ENCODE data around the gene PSMB4. TPM values are rescaled to one million over a fixed set of nuclear protein-coding genes. Genes with fewer than 3 reads are reported as not detected.
"Not testable (repeated sequence)": the region's sequence is repeated elsewhere in the genome, so short reads cannot be mapped to it uniquely, and the experiment has no call there.

PSMB4 gene
- polyA plus RNA-seq, 4 donors = 238 to 292 (median 254) TPM

DNA sequence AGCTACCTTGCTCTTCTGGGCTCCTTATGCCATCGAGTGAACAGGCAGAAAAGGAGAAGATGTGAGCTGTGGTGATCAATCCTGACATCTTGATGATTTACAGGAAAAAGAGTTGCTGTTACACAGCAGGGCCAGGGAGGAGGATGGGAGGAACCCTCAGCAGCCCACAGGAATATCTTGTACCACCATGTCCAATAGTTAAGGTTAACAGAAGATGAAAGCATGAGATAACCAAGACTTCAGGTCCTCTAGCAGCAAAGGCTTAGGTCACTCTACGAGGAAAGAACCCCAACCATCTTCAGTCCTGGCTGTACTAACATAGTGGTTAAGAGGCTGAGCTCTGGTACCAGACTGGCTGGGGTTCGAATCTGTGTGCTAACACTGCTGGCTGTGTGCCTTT, 14.8 kb upstream of the PSMB4 start:
- no peak for DNase-seq (ENCODE audit: low read depth in 4 of 4, low spot score in 2 of 4)

DNA sequence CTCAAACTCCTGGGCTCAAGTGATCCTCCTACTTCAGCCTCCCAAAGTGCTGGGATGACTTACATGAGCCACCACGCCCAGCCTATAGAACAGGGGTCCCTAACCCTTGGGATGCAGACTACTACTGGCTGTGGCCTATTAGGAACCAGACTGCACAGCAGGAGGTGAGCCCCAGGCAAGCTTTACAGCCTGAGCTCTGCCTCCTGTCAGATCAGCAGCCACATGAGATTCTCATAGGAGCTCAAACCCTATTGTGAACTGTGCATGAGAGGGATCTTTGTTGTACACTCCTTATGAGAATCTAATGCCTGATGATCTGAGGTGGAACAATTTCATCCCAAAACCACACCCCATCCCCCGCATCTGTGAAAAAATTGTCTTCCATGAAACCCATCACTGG, 13.4 kb upstream of the PSMB4 start:
- no peak for DNase-seq (ENCODE audit: low read depth in 4 of 4, low spot score in 2 of 4)

DNA sequence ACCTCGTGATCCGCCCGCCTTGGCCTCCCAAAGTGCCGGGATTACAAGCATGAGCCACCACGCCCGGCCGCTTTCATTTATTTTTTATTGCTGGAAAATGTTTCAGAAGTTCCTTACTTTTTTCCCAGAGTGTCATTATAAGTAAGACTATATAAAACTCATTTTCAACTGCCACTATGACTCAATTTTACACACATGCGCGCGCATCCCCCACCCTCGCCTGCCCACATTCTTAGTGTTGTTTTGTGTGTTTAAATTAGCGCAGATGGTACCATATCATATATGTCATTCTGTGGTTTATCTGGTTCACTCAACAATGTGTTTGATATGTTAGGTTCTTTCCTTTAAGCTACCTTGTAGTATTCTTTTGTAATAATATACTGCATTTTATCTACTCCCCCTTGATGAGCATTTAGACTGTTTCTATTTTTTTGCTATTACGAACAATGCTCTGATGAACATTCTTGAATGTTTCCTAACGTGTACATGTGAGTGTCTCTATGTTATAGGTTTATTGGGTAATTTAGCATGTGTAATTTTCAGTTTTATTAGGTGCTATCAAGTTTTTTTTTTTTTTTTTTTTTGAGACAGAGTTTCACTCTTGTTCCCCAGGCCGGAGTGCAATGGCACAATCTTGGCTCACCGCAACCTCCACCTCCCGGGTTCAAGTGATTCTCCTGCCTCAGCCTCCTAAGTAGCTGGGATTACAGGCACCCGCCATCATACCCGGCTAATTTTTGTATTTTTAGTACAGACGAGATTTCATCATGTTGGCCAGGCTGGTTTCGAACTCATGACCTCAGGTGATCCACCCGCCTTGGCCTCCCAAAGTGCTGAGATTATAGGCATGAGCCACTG, 8.9 kb upstream of the PSMB4 start:
- not testable (repeated sequence) for DNase-seq (ENCODE audit: low read depth in 4 of 4, low spot score in 2 of 4)

DNA sequence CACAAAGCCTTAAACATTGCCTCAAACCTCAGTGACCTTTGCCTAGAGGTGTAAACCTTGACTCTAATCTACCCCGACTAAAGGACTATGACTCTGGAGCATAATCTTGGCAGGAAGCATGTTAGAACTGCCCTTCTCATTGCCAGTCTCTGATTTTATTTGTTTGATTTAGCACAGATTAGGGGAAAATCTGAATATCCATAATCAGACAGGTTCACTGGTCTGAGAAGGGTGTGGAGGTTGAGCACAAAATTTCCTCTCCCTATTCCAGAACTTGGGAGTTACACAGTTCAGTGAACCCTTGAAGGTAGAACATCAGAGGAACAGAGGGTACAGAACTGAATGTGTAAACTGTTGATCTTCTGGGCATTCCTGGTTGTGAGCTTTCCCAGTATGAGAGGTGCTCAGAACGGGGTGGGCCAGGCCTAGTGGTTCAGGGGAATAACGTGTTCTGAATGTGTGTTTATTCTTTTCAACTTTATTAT, 8.3 kb upstream of the PSMB4 start:
- DNase-seq (ENCODE audit: low read depth in 4 of 4, low spot score in 2 of 4) = no peak

DNA sequence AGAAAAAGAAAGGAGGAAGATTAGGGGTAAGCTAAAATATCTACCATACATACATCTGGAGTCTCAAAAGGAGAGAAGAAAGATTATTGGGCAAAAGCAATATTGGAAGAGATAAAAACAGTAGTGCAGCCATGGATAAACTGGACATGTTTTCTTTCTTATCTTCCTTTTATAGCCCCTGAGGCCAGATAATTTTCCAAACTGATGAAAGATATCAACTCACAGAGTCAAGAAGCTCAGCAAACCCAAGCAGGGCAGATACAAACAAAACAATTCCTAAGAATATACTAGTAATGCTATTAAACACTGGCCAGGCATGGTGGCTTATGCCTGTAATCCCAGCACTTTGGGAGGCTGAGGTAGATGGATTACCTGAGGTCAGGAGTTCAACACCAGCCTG, 5.8 kb upstream of the PSMB4 start:
- no peak for DNase-seq (ENCODE audit: low read depth in 4 of 4, low spot score in 2 of 4)

DNA sequence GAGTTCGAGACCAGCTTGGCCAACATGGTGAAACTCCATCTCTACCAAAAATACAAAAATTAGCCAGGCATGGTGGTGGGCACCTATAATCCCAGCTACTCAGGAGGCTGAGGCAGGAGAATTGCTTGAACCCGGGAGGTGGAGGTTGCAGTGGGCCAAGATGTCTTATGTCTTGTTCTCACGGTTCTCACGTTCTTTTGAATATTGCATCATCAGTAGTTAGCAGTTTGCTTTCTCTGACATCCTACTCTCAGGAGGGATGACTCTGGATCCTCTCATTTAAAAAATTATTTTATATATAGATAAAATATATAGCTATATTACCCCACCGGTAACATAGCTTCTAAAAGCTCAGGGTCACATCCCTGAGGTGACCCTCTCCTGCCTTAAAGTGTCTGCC, 3.1 kb upstream of the PSMB4 start:
- DNase-seq (ENCODE audit: low read depth in 4 of 4, low spot score in 2 of 4) = not testable (repeated sequence)

DNA sequence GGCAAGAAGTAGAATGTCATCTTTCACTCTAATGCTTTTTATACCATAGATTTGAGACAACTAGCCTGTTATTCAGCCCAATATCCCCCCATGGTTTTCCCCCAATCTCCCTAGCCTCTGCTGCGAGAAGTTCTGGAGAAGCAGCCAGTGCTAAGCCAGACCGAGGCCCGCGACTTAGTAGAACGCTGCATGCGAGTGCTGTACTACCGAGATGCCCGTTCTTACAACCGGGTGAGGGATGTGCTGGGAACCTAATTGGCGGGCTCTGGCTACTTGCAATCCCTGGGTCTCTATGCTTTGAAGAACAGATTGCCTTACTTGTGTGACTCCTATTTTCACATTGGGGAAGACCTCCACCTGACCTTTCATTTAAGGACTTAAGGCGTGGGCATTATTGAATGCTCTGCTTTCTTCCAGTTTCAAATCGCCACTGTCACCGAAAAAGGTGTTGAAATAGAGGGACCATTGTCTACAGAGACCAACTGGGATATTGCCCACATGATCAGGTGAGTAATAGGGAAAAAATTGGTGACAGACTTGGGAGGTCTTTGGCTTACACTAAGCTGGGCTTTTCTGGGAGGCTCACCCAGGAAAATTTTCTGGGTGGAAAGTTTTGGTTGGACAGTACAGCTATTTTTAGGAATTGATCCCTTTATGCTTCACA, 1.9 kb downstream of the PSMB4 start:
- DNase-seq (ENCODE audit: low read depth in 4 of 4, low spot score in 2 of 4) = no peak

DNA sequence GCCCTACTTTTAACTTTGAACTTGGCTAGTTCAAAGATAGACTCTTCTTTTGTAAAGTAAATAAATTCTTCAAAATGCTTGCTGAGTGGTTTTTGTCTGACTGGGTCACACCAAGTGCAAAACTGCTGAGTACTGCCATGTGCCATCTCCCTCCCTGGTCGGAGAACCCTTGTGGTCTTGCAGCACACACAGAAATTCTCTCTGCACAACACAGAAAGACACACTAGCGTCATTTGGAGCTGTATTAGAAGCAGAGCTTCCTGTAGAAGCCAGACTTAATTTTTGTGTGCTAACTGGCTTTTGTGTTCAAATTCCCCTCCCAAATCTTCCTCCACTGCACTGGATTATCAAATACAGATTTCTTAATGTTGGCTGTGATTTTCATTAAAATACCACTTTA, 2.5 kb downstream of the PSMB4 start:
- no peak for DNase-seq (ENCODE audit: low read depth in 4 of 4, low spot score in 2 of 4)

DNA sequence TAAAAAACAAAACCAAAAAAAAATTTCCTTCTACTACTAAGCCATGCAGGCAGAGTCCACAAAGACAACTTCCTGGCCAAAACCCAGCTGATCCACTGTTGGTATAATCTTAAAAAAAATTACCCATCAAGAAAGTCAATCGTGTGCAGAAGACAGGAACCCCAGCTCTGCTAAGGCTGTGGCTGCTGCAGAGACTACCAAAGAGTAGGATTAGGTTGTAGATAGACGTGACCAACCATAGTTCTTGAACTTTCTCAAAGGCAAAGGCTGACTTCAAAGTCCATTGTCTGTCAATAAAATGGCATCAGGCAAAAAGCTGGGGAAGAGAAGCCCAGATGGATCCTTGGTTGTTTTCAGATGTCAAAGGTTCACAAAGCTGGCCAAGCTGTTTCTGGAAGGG, 3.4 kb downstream of the PSMB4 start:
- no peak for DNase-seq (ENCODE audit: low read depth in 4 of 4, low spot score in 2 of 4)

DNA sequence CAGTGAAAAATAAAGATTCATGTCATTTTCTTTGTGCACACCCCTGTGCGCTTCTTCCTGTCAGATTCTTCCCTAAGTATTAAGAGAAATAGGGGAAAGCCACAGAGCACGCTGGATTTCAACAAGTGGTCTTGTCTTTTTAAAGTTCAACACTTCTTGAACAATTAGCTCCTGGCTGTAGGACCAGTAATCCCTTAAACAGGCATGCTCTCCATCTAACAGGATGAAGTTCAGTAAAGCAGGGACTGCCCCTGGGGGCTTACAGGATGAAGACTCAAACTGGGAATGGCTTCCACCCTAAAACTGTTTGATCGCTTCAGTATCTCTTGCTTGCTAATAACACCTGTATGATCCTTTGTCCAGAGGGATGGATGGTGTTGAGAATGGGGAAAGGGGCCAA, 4.2 kb downstream of the PSMB4 start:
- no peak for DNase-seq (ENCODE audit: low read depth in 4 of 4, low spot score in 2 of 4)

DNA sequence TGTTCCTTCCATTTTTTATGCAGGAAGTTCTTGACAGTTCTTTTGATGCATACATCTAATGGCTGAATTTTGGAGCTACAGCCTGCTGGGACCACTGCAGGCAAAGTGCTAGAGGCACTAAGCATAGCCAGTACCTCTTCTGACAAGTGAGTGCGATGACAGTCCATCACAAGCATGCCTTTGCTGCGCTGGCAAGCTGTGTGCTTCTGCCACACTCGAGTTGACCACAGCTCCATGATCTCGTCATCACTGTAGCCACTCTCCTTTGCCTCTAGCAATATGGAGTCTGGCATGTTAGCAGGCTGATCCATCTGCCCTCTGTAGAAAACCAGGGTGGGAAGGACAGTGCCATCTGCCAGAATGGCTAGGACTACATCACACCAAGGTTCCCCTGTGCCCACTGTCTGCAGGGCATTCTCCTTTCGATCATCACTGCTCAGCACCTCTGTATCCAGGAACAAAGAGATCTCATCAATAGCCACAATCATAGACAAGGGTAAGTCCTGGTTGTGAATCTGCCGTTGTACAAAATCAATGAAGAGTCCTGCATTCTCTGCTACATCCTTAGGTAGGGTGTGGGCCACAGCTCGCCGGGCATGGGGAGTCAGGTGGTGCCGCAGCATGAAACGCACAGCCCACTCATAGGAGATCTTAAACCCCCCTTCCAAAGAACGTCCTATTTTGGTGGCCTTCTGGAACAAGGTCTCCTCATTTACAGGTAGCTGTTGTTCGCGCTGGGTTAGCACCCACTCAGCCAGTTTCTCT, 6.0 kb downstream of the PSMB4 start:
- no peak for DNase-seq (ENCODE audit: low read depth in 4 of 4, low spot score in 2 of 4)

DNA sequence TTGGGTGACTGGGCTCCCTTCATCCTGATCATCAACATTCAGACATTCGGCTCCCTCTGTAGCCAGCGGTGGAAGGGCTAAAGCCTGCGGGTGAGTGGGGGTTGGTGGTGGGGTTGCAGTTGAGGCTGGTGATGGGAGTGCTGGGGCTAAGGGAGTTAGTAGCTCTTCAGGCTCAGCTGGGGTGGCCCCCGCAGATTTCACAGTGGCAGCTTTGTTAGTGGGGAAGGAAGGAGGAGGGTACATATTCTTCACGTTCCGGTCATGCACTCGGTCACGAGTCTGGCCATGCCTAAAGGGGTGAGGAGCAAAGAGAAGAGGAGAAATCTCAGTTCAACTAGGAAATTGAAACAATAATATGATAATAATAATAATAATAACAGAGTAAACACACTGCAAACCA, 6.8 kb downstream of the PSMB4 start:
- no peak for DNase-seq (ENCODE audit: low read depth in 4 of 4, low spot score in 2 of 4)

DNA sequence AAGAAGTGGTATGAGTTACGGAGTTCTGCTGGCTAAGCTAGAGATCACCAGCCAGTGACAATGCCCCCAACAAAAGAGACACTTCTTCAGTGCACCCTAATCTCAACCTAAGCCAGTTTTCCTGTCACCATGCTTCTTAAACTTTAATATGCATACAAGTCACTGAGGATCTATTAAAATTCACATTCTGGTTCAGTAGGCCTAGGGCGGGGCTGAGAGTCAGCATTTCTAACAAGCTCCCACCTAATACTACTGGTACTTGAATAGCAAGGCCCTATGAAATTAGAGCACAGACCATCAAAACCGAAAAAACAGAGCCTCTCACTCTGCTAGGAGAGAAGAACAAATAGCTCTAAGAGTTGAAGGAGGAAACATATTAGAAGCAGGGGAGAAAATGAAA, 7.9 kb downstream of the PSMB4 start:
- no peak for DNase-seq (ENCODE audit: low read depth in 4 of 4, low spot score in 2 of 4)

DNA sequence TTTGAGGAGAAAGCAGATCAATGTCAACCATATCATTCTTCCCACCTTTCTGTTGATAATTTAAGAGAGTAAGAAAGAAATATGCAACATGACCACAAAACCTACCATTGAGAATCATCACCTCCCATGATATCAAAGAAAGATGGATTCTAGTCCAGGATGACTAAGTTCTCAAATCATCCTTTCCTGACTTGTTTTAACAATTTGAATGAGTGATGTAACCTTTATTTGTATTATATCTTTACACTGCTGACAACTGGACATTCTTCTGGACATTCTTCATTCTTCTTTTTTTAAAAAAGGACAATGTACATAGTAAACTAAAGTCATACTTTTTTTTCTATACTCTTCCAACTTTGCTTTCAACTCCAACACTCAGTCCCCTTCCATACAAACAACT, 9.5 kb downstream of the PSMB4 start:
- no peak for DNase-seq (ENCODE audit: low read depth in 4 of 4, low spot score in 2 of 4)

DNA sequence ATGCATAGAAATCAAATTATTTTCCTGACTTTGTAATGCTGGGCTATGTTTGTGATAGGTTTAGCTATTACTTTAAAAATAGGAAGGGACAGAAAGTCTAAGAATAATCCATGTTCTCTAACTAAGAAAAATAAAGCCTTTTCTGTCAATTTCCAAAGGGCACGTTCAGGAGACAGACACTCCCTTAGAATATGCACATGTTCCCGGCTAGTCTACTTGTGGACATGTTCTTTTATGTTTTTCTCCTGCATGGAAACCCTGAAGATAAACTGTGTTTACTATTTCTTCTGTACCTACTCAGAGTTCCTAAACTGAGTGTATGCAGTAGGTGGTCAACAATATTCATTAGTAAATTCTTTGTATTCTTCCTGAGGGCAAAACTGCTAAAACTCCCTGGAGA, 12.5 kb downstream of the PSMB4 start:
- DNase-seq (ENCODE audit: low read depth in 4 of 4, low spot score in 2 of 4) = no peak

DNA sequence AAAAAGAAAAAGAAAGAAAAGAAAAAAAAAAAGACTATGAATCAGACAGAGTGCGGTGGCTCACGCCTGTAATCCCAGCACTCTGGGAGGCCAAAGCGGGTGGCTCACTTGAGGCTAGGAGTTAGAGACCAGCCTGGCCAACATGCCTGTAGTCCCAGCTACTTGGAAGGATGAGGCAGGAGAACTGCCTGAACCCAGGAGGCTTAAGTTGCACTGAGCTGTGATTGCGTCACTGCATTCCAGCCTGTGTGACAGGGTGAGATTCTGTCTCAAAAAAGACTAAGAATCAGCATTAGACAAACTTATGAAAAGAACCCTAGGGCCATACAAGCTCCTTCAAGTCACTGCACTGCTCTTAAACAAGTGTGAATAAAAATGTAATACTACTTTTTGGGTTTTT, 16.9 kb downstream of the PSMB4 start:
- no peak for DNase-seq (ENCODE audit: low read depth in 4 of 4, low spot score in 2 of 4)

DNA sequence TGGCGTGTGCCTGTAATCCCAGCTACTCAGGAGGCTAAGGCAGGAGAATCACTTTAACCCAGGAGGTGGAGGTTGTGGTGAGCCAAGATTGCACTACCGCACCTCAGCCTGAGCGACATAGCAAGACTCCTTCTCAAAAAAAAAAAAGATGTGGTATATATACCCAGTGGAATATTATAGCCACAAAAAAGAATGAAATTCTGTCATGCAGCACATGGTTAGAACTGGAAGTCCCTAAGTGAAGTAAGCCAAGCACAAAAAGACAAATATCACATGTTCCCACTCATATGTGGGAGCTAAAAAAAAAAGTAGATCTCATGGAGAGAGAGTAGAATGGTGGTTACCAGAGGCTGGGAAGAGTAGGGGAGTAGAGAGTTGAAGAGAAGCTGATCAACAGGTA, 18.7 kb downstream of the PSMB4 start:
- DNase-seq (ENCODE audit: low read depth in 4 of 4, low spot score in 2 of 4) = no peak

DNA sequence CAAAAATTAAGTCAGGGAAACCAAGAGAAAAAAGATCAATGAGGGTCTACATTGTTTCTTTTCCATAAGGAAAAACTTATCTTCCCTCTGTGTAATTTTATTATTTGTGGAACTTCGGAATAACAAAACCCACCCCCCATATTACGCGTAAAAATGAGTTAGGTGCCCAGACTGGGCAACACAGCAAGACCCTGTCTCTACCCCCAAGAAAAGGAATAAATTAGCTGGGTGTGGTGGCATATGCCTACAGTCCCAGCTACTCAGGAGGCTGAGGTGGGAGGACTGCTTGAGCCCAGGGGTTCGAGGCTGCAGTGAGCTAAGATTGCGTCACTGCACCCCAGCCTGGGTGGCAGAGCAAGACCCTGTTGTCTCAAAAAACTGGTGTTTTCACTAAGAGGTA, 20.4 kb downstream of the PSMB4 start:
- no peak for DNase-seq (ENCODE audit: low read depth in 4 of 4, low spot score in 2 of 4)

DNA sequence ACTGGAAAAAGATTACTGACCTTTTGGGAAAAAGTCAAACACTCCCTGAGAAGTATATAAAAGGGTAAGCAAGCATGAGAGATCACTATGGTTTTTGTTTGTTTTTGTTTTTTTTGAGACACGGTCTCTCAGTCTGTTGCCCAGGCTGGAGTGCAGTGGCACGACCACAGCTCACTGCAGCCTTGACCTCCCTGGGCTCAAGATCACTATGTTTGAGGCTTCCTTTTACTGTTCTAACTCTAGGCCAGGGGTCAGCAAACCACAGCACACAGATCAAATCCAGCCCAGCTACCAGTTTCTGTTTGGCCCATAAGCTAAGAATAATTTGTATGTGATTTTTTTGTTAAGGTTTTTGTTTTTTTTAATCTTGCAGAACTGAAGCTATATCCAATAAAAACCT, 25.7 kb downstream of the PSMB4 start:
- no peak for DNase-seq (ENCODE audit: low read depth in 4 of 4, low spot score in 2 of 4)

DNA sequence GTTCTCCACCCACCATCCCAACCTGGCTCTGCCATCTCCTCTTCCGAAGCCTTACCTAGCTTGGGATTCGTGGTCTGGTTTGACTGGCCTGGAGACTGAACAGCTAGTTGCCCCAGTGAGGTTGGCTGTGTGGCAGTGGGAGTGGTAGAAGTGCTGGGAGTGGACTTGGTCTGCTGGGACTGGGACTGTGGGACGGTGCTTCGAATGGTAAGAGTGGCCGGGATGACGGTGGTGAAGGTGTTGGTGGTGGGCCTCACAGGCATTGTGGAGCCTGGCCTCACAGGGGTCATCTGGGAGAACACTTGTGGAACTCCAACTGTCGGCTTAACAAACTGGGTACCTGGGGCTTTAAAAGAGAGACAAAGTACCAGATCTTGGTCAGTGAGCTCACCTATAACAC, 28.7 kb downstream of the PSMB4 start:
- no peak for DNase-seq (ENCODE audit: low read depth in 4 of 4, low spot score in 2 of 4)

DNA sequence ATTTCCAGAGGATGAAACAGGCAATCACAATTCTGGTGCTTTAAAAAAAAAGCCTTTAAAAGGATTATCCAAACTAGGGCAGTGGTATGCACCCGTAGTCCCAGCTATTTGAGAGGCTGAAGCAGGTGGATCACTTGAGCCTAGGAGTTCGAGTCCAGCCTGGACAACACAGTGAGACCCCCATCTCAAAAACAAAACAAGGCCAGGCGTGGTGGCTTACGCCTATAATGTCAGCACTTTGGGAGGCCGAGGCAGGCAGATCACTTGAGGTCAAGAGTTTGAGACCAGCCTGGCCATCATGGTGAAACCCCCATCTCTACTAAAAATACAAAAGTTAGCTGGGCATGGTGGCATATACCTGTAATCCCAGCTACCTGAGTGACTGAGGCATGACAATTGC, 34.5 kb downstream of the PSMB4 start:
- not testable (repeated sequence) for DNase-seq (ENCODE audit: low read depth in 4 of 4, low spot score in 2 of 4)

Measured in left renal cortex interstitium (tissue), 4 donors.